Common myeloid progenitor, CD34-positive (primary cell): ENCODE results near the gene SLC25A25.
"Not testable (repeated sequence)": the region's sequence is repeated elsewhere in the genome, so short reads cannot be mapped to it uniquely, and the experiment has no call there.

Experiments
- CTCF ChIA-PET: fragments of 350-600 bp; sonication (Branson Sonifier 250); formaldehyde crosslinking; loops from one replicate; lab custom pipeline; 2021; ENCODE audit warnings: antibody characterized with exemption; lab: Charles Lee
- POLR2A ChIA-PET: fragments of 350-600 bp; sonication (Branson Sonifier 250); formaldehyde crosslinking; loops from one replicate; lab custom pipeline; 2021; ENCODE audit warnings: antibody characterized with exemption; lab: Charles Lee
- DNase-seq, 3 donors: peaks; one replicate each; pipeline versions ENCODE4 v3.0.0 to v3.0.0-alpha.2; 2013
- H3K27ac ChIP-seq, 2 experiments: 1 replicate in 1 of 2; 2 replicates in 1 of 2; pipeline ENCODE4 v1.7.0; 2013; ENCODE audit warnings: inconsistent platforms in 2 of 2, low read length in 2 of 2, mild to moderate bottlenecking in 2 of 2, low read depth in 1 of 2, moderate library complexity in 1 of 2; ENCODE audit not compliant: severe bottlenecking in 2 of 2, insufficient read depth in 1 of 2, poor library complexity in 1 of 2
- H3K27me3 ChIP-seq, 5 experiments: replicated peaks in 2 of 5; 1 replicate in 3 of 5; 2 replicates in 2 of 5; pipeline versions ENCODE4 v1.6.1 to v1.7.0; 2013; ENCODE audit warnings: low read length in 4 of 5, mild to moderate bottlenecking in 2 of 5, moderate library complexity in 2 of 5, inconsistent platforms in 1 of 5; ENCODE audit not compliant: insufficient read depth in 5 of 5, control insufficient read depth in 4 of 5
- H3K36me3 ChIP-seq, 4 experiments: 1 replicate in 2 of 4; 2 replicates in 2 of 4; pipeline versions ENCODE4 v1.6.1 to v1.7.0; 2013; ENCODE audit warnings: low read length in 3 of 4, control low read depth in 1 of 4, mild to moderate bottlenecking in 1 of 4; ENCODE audit not compliant: control insufficient read depth in 4 of 4, insufficient read depth in 4 of 4
- H3K4me1 ChIP-seq, 4 experiments: 1 replicate in 3 of 4; 2 replicates in 1 of 4; pipeline versions ENCODE4 v1.6.1 to v1.7.1; 2013; ENCODE audit warnings: low read length in 3 of 4, mild to moderate bottlenecking in 3 of 4, control low read depth in 1 of 4, inconsistent platforms in 1 of 4, moderate library complexity in 1 of 4; ENCODE audit not compliant: control insufficient read depth in 4 of 4, insufficient read depth in 4 of 4; ENCODE audit errors: control extremely low read depth in 1 of 4
- H3K4me3 ChIP-seq, 7 experiments: 1 replicate in 4 of 7; 2 replicates in 3 of 7; pipeline versions ENCODE4 v1.5.1 to v1.7.0; 2013; ENCODE audit warnings: mild to moderate bottlenecking in 7 of 7, low read length in 6 of 7, moderate library complexity in 6 of 7, inconsistent platforms in 2 of 7, low read depth in 2 of 7, control low read depth in 1 of 7; ENCODE audit not compliant: insufficient read depth in 4 of 7, control insufficient read depth in 1 of 7; ENCODE audit errors: extremely low read depth in 1 of 7
- H3K9me3 ChIP-seq, 5 experiments: 1 replicate in 4 of 5; 2 replicates in 1 of 5; pipeline versions ENCODE4 v1.6.1 to v1.7.1; 2013; ENCODE audit warnings: low read length in 4 of 5, mild to moderate bottlenecking in 2 of 5, inconsistent platforms in 1 of 5, low read depth in 1 of 5, moderate library complexity in 1 of 5; ENCODE audit not compliant: control insufficient read depth in 4 of 5, insufficient read depth in 2 of 5; ENCODE audit errors: control extremely low read depth in 1 of 5
- WGBS: methylation state at CpG from one replicate; pipeline ENCODE4 v1.1.5; 2013; ENCODE audit not compliant: insufficient coverage; 5-methylcytosine and 5-hydroxymethylcytosine counted together

SLC25A25 gene

DNA sequence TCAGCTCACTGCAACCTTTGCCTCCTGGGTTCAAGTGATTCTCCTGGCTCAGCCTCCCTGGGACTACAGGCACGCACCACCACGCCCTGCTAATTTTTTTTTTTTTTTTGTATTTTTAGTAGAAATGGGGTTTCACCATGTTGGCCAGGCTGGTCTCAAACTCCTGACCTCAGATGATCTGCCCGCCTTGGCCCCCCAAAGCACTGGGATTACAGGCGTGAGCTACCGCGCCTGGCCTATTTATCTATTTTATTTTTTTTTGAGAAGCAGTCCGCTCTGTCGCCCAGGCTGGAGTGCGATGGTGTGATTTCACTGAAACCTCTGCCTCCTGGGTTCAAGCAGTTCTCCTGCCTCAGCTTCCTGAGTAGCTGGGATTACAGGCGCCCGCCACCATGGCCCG, 3.4 kb downstream of the SLC25A25 start:
- not testable (repeated sequence) for H3K27me3 ChIP-seq, DNase-seq, H3K9me3 ChIP-seq, H3K36me3 ChIP-seq
- Histone ChIP-seq H3K4me1 (peaks cover 28 to 62% (median 54%) of the 10 kb centered on the region in 4 experiments), H3K27ac (peak overlapping the region in 1 of 2 experiments; percentile 71), H3K4me3 (peak overlapping the region in 3 of 7 experiments; percentile 41 to 55 (median 54))
- CTCF ChIA-PET = interaction anchor here (0.8 to 1.9 kb wide), 5 partner anchors 9 to 29 kb away, joined by 3 to 7 read pairs (median 4); no protein-coding TSS in a partner anchor
- POLR2A ChIA-PET = interaction anchor here (0.7 kb wide), 3 partner anchors 8 to 45 kb away, joined by 3 to 4 read pairs (median 4); no protein-coding TSS in a partner anchor
- WGBS = 87% methylated on average over 10 of the region's 12 CpGs

GRCh38 chr9:128072144-128073021, 4.4 kb downstream of the SLC25A25 start:
- Histone ChIP-seq H3K36me3 (peaks cover 0 to 5% (median under 1%) of the 10 kb centered on the region in 4 experiments), H3K27ac (peak overlapping the region; percentile 37 to 71), H3K4me1 (peaks cover 28 to 56% (median 48%) of the 10 kb centered on the region in 4 experiments), H3K27me3 (no peaks in the 10 kb centered on the region), H3K4me3 (peak overlapping the region in 6 of 7 experiments; percentile 2 to 61 (median 52)), H3K9me3 (no peaks in the 10 kb centered on the region)
- 0% methylated on average over 4 of the region's 5 CpGs for WGBS
- ChIA-PET POLR2A (interaction anchor here (0.7 to 1.4 kb wide), 3 partner anchors 9 to 46 kb away, joined by 3 to 4 read pairs (median 3); no protein-coding TSS in a partner anchor), CTCF (interaction anchor here (1.2 to 3.1 kb wide), 12 partner anchors 9 to 130 kb away, joined by 3 to 12 read pairs (median 4); no protein-coding TSS in a partner anchor)
- DNase-seq = peak; percentile 79 to 88 (median 84)

DNA sequence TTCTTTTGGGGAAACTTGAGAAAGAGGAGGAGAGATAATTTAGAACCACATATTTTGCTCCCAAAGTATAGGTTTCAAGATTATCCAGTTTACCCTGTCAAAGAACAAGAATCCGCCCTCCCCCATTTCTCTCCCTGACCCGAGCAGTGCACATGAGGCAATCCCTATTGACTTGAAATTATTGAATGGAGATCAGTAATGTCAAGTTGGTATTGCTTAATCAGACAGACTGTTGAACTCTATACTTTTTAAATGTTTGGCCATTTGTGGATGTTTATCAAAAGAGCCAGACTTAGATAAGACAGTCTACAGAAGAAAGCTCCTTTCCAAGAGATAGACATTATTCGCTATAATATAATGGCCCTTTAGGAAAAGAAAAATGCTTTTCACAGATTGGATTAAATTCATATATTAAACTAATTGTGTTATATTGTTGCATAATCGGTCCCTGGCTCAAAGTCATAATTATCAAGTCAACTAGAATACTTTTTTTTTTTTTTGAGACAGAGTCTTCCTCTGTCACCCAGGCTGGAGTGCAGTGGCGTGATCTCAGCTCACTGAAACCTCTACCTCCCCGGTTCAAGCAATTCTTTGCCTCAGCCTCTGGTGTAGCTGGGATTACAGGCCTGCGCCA, 5.3 kb downstream of the SLC25A25 start:
- WGBS = no CpG with 5 or more reads among the region's 7 CpGs
- Histone ChIP-seq H3K36me3 (peaks cover 0 to 5% (median under 1%) of the 10 kb centered on the region in 4 experiments), H3K4me1 (peaks cover 28 to 59% (median 47%) of the 10 kb centered on the region in 4 experiments), H3K27ac (peak overlapping the region; percentile 33 to 71), H3K9me3 (no peaks in the 10 kb centered on the region), H3K27me3 (no peaks in the 10 kb centered on the region), H3K4me3 (peak overlapping the region in 2 of 7 experiments; percentile 55 to 61)
- ChIA-PET CTCF (interaction anchor here (1.2 to 3.1 kb wide), 9 partner anchors 8 to 131 kb away, joined by 3 to 12 read pairs (median 5); no protein-coding TSS in a partner anchor), POLR2A (interaction anchor here (1.4 kb wide), 1 partner anchor 21 kb away, joined by 3 read pairs; no protein-coding TSS in a partner anchor)
- DNase-seq = no peak

- Histone ChIP-seq H3K27ac (peak overlapping the region in 1 of 2 experiments; percentile 73), H3K9me3 (no peaks in the 10 kb centered on the region), H3K4me3 (no peak overlapping the region), H3K27me3 (no peaks in the 10 kb centered on the region), H3K4me1 (peaks cover 6 to 46% (median 18%) of the 10 kb centered on the region in 4 experiments), H3K36me3 (peaks cover 0 to 5% (median under 1%) of the 10 kb centered on the region in 4 experiments)
- ChIA-PET CTCF (interaction anchor here (1.3 to 5.3 kb wide), 8 partner anchors 10 to 135 kb away, joined by 3 to 34 read pairs (median 5); no protein-coding TSS in a partner anchor), POLR2A (no interaction called here)
- DNase-seq = no peak
- 100% methylated on average over 2 of the region's 7 CpGs for WGBS
Measured at GRCh38 chr9:128077847-128078503, 9.9 kb downstream of the SLC25A25 start.

DNA sequence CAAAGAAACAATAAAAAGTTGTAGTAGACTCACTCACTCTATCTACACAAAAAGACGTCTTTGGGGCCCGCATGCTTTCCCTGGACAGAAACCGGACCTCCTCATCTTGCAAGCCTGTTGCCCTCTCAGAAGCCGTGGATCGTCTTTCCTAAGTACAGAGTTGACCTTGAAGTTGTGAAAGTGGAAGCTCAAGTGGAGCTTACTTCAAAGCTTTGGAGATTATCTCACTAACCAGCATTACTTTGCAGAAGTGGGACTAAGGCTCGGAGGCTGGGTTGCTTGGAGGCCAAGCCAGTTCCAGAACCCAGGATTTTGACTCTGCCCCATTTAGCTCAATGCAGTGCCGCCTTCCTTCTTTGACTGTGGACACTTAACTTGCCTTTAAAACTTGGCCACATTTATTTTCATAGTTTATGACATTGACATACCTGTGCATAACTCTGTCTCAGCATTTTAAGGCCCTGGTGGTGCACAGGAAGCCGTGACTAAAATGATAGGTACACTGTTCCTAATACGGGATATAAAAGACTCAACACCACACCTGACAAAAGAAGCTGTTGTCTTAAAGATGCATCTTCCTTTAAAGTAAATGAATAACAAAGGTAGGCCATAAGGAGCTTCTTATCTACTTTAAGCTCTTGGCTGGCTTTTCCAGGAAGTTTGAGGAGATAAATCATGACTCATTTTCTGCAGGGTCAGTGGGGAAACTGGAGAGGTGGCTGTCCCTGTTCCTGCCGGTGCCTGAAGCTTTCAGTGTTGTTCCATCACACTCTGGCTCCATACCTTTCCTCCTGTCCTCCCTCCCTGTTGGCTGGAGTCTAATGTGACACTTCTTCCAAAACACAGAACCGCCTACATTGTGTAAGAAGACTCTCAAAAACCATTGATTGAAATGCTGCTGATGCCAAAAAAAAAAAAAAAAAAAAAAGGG, 10.7 kb downstream of the SLC25A25 start:
- H3K4me3 ChIP-seq = no peak overlapping the region

More for the DNA sequence above, 10.7 kb downstream of the SLC25A25 start:
- Histone ChIP-seq H3K27me3 (no peaks in the 10 kb centered on the region), H3K4me1 (peaks cover 0 to 38% (median 10%) of the 10 kb centered on the region in 4 experiments), H3K9me3 (no peaks in the 10 kb centered on the region), H3K27ac (peak overlapping the region in 1 of 2 experiments; percentile 73), H3K36me3 (peaks cover 0 to 5% (median under 1%) of the 10 kb centered on the region in 4 experiments)
- CTCF ChIA-PET = interaction anchor here (1.3 to 5.3 kb wide), 8 partner anchors 9 to 135 kb away, joined by 3 to 34 read pairs (median 5); no protein-coding TSS in a partner anchor
- POLR2A ChIA-PET = interaction anchor here (0.6 to 0.9 kb wide), 3 partner anchors 11 to 1026 kb away, joined by 4 to 5 read pairs (median 4); partner anchors contain the start of genes NAIF1 and SLC25A25
- peak in 1 of 3 donors; percentile 41 for DNase-seq
- WGBS = 56% methylated on average over 3 of the region's 11 CpGs
